ENCODE measurements around the gene GLIPR1.

- TF ChIP-seq POLR2A (IDR thresholded peaks at IDR 0.05) (no peak), EP300 (IDR thresholded peaks at IDR 0.05) (no peak), POLR2AphosphoS5 (IDR thresholded peaks at IDR 0.05) (no peak)
- TF ChIP-seq, protein P1, sequence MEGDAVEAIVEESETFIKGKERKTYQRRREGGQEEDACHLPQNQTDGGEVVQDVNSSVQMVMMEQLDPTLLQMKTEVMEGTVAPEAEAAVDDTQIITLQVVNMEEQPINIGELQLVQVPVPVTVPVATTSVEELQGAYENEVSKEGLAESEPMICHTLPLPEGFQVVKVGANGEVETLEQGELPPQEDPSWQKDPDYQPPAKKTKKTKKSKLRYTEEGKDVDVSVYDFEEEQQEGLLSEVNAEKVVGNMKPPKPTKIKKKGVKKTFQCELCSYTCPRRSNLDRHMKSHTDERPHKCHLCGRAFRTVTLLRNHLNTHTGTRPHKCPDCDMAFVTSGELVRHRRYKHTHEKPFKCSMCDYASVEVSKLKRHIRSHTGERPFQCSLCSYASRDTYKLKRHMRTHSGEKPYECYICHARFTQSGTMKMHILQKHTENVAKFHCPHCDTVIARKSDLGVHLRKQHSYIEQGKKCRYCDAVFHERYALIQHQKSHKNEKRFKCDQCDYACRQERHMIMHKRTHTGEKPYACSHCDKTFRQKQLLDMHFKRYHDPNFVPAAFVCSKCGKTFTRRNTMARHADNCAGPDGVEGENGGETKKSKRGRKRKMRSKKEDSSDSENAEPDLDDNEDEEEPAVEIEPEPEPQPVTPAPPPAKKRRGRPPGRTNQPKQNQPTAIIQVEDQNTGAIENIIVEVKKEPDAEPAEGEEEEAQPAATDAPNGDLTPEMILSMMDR (IDR thresholded peaks at IDR 0.05), result peak; percentile 15 to 54 (median 39)
Measured at GRCh38 chr12:75505706-75506312, 25.3 kb downstream of the GLIPR1 start.
